Astrocyte (in vitro differentiated cells and primary cell): ENCODE results near the gene C10orf105.

Source experiments
- EZH2 ChIP-seq: IDR thresholded peaks from 2 replicates; pipeline ENCODE4 v1.6.1; 2012; ENCODE audit warnings: mild to moderate bottlenecking, low read length, inconsistent platforms; ENCODE audit not compliant: insufficient read depth
- TF ChIP-seq, protein P1 (sequence below): IDR thresholded peaks from 2 replicates; pipeline ENCODE4 v1.5.1; 2011; ENCODE audit warnings: low read depth, mild to moderate bottlenecking, inconsistent platforms, low read length, moderate library complexity; ENCODE audit not compliant: insufficient read depth

DNA sequence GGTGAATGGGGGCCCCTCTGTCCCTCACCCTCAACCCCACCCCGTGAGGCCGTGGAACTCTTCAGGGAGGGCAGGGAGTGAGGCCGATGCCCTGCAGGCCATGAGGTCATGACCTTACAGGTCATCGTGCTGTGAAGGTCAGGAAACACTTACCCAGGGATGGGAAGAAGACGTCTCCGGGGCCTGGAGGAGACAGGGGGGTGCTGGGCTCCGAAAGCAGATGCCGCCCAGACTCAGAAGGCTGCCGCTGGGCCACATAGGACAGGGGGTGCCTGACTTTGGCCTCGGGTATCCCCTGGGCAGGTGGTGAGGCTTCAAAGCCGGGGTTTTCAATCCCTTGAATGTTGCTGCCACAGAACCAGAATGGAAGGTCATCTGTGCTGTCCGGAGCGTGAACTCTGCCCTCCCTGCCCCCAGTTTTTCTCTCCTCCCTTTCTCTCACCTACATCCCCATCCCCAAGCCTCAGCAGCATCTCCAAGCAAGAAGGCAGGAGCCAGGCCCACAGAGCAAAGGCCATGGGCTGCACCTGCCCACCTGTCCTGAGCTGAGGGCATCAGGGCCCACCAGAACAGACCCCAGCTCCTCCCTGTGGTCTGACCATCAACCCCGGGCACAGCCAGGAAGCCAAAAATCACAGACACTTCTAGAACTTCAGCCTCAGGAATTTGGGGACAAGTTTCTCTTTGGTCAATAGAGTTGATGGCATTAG is 32.1 kb upstream of the C10orf105 start:
- no peak for TF ChIP-seq EZH2
- TF ChIP-seq, protein P1, sequence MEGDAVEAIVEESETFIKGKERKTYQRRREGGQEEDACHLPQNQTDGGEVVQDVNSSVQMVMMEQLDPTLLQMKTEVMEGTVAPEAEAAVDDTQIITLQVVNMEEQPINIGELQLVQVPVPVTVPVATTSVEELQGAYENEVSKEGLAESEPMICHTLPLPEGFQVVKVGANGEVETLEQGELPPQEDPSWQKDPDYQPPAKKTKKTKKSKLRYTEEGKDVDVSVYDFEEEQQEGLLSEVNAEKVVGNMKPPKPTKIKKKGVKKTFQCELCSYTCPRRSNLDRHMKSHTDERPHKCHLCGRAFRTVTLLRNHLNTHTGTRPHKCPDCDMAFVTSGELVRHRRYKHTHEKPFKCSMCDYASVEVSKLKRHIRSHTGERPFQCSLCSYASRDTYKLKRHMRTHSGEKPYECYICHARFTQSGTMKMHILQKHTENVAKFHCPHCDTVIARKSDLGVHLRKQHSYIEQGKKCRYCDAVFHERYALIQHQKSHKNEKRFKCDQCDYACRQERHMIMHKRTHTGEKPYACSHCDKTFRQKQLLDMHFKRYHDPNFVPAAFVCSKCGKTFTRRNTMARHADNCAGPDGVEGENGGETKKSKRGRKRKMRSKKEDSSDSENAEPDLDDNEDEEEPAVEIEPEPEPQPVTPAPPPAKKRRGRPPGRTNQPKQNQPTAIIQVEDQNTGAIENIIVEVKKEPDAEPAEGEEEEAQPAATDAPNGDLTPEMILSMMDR: no peak
